Stromal cell of bone marrow (primary cell): Measurements from ENCODE around the gene CD1E.
A peak's percentile ranks its signal among the peaks of the same experiment; 100 is the strongest.
"Not testable (repeated sequence)": the region's sequence is repeated elsewhere in the genome, so short reads cannot be mapped to it uniquely, and the experiment has no call there.

Experiments
- DNase-seq: peaks from one replicate; pipeline ENCODE4 v3.0.0-alpha.2; 2012; ENCODE audit warnings: low read depth

Gene CD1E

DNA sequence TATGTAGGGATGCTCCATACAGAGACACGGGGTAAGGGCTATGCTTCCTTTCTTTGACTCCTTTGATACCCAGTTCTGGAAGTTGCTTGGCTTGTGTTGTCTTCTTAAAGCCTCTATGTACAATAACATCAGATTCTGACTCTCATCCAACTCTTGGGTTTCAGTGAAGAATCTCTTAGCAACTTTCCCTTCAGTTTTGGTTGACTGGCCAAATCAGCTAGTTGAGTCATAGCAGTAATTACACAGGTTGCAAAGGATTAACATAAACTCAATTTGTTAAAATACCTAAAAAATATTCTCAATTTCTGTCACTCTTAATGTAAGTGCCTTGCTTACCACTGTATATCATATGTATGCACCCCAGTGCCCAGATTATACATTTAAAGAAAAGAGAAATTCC, 9.2 kb downstream of the CD1E start:
- DNase-seq: no peak

DNA sequence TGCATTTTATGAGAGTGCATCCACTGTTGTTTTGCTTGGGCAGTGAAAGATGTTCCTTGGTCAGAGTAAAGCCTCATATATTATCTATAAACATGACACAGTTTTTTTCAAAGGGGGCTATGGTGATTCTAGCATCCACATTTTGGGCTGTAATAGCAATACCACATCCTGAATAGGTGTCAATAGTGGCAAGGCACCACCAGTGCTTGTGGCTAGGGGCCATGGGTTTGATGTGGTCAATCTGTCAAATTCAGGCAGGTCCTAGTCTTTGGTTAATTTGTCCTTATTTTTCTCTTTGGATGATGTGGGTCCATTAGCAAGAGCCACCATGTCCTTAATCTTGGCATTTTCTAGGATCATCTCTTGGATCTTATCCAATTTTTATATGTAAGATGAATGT, 13.1 kb downstream of the CD1E start:
- no peak for DNase-seq

DNA sequence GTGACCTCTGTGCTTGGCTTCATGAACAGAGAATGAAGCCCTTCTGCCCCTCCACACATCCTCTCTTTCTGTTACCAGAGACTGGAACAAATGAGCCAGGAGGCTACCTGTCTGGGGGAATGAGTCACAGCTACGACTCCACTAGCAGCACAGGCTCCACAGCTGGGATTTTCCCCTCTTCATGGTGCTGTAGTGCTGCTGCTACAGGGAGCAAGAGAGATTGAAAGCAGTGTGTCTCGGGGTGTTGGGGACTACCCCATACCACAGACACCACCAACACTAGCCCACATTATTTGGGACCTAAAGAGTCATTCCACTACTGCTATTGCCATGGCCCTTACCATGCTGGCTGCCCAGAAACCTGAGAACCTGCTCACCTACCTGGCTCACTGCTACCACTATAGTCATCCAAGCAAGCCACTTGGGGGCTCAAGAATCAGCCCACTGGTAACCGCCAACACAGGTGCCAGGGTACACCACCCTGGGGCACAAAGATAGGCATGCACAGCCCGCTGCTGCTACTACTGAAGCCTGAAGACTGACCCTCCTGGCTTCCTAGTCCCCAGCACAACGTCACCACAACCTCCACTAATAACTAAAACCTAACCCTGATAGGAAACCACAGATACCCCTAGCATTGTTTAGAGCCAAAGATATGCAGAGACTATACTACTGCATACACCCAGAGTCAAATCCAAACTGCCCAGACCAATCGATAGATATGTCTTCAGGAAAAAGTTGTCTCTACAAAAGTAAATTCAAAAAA, 17.7 kb downstream of the CD1E start:
- DNase-seq: no peak

DNA sequence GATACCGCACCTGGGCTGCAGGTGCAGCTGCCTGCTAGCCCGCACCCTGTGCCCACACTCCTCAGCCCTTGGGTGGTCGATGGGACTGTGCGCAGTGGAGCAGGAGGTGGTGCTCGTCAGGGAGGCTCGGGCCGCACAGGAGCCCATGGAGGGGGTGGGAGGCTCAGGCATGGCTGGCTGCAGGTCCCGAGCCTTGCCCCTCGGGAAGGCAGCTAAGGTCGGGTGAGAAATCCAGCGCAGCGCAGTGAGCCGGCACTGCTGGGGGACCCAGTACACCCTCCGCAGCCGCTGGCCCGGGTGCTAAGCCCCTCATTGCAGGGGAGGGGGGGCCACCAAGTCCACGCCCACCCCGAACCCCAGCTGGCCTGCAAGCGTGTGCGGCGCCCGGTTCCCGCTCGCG, 20.4 kb downstream of the CD1E start:
- DNase-seq: not testable (repeated sequence)

DNA sequence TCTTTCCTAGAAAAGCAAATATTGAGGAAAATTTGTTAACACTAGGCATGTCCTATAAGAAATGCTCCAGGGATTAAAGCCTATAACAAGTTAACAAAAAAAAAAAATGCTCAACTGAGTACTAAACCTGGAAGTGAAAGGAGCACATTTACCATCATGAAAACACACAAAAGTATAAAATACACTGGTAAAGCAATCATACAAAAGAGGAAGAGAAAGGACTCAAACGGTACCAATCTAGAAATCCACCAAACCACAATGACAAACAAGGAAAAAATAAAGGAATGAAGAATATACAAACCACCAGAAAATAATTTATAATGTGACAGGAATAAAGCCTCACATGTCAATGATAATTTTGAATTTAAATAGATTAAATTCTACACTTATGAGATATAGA, 21.2 kb downstream of the CD1E start:
- no peak for DNase-seq

DNA sequence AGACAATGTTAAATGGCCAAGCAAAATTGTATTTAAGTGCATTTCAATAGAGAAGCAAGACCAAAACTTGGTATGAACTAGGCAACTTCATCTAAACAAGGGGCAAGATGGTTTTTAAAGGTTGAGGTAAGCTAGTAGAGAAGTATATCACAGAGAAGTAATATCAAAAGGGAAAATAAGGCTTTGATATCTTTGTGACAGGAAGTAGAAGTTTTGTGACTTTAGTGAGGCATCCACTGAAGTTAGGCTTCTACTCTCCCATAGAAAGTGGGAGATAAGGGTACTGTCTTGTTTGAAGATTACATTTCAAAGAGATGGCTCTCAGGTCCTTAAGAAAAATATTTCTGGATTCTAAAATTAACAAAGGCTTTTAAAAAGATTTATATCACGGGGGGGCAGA, 36.6 kb downstream of the CD1E start:
- no peak for DNase-seq

DNA sequence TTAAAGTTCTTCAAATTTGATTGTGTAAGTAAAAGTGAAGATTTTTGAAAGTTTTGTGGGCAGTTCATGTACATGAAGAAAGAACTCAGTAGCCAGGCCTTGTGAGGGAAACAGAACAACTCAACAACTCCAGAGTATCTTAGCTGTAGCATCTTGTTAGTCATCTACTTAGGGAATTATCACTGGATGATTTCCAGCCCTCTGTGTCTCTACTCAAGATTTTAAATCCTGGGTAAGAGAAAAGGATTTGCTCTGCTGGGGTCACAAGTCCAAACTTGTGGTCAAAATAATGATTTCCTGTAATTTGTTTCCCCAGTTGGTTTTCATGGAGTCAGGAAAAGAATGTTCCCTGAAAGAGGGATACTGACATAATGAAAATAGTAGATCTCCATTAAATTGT, 37.4 kb downstream of the CD1E start:
- peak; percentile 16 for DNase-seq

DNA sequence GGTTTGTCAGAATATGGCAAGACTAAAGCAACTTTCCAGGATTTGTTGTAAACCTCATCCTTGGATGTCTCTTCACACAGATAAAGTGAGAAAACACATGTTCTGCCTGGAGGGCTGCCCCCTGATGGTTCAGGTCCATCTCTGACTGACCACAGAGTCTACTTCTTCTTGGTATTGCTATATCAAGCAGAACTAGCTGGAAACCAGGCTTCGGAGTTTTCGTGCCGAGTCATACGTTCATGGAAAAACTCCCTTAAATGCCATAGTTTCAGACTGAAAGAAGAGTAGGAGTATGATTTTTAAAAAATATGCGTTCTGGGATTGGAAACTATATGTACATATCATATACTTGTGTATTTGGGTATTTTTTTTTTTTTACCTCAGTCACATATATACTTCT, 39.8 kb downstream of the CD1E start:
- DNase-seq: no peak

DNA sequence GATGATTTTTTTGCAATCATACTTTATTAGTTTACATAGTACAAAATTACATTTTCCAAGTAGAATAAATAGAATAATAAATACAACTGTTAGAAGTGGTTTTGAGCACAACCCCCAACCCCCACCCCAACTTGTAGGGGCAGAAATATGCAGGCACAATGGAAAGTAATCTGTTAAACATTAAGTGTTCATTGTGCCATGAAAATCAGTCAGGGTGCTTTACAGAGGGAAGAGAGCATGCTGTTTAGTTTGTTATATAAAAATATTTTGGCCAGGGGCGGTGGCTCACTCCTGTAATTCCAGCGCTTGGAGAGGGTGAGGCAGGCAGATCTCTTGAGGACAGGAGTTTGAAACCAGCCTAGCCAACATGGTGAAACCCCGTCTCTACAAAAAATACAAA, 43.0 kb downstream of the CD1E start:
- no peak for DNase-seq

DNA sequence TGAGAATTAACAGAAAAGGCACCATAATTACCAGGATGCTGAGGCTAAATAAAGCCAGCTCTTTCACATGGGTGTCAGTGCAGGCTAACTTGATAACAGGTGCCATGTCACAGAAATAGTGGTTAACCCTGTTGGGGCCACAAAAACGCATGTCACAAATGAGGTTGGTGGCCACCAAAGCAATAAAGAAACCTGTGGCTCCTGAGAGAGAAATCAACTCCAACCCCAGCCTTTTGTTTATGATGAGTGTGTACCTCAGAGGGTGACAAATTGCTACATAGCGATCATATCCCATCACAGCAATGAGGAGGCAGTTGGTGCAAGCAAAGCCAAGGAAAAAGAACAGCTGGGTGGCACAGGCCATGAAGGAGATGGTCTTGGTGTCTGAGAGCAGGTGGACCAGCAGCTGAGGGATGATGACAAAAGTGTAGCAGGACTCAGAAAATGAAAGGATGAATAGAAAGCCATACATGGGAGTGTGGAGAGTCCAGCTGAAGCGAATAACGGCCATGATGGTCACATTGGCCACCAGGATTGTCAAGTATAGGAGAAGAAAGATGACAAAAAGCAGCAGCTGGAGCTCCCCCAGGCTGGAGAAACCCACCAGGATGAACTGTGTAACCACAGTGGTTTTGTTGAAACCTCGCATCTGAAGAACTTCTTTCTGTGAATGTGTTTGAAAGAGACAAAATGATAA, 45.3 kb downstream of the CD1E start, which contains the start of gene OR10T2:
Gene OR10T2, minus strand, starts transcription at position 649 of the 697 bp plus-strand sequence. Its CDS starts 0 bp downstream, at position 649.
- DNase-seq: no peak

DNA sequence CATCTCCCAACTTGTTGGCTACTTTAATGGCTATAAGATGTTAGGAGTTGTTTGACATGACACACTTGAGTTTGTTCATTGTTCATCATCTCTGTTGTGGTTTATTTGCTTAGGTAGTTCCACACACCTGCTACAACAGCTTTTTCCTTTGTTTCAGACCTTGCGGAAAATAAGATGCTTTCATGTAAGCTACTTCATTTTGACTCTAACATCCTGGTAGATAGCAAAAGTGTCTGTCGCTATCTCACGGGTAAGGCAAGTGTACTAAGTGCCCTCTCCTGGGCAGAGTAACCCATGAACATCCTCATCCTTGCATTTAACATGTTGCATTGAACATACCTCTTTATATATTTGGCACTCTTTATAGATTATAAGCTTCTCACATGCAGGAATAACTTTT, 47.2 kb downstream of the CD1E start:
- no peak for DNase-seq

DNA sequence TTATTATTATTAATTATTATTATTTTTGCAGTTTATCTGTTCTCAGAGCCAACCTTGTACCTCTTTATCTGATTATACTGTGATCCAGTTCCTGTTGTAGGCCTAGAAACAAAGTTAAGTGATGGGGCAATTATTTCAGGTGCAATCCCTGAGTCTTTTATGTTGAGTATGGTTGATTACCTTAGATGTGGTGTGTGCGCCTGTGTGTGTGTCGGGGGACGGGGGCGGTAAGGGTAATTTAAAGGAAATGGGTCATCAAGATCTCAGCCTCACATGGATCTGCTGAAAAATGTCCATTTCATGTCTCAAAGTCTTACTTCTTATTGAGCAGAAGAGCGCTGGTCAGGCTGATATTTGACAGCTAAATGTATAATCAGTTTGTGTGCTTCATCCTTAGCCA, 53.4 kb downstream of the CD1E start:
- DNase-seq: no peak
